Fibroblast of the conjunctiva (primary cell): ENCODE measurements around the gene NFIA.
"Not testable (repeated sequence)": the region's sequence is repeated elsewhere in the genome, so short reads cannot be mapped to it uniquely, and the experiment has no call there.

ENCODE experiments used
- DNase-seq: peaks from one replicate; pipeline ENCODE4 v3.0.0-alpha.2; 2010; ENCODE audit warnings: low read depth

Gene NFIA

DNA sequence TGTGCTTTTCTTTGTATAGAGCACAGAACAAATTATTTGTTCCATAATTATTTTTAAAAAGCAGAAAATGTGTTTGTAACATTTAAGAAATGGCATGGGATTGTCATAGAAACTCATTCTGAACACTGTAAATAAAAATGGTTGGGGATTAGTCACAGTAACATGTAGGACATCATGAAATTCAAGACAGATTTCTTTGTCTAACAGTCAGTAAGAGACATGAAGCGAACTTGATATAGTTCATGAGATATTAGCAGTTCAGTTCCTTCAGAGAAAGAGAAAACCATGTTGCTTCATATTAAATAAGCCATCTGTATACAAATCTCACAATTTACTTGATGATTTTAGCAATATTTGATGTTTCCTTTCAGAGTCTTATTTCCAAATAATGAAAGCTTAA, 19.7 kb downstream of the NFIA start:
- DNase-seq: no peak

DNA sequence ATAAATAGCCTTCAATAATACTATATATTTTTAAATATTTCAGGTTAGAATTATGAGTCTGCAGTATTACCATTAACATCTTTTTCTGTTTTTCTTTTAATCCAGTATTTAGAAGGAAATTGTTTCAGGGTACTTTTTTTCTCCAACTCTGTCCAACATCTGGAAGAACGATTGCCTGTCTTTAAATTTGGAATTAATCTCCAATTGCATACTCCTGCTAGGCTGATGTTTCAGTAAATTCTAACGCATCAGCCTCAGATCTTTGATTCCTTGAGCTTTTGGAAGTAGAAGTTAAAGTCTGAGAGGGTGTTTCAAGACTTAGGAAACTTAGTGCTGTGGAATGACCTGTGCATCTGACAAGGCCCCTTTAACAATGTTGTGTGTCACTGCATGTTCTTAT, 20.3 kb downstream of the NFIA start:
- DNase-seq: no peak

DNA sequence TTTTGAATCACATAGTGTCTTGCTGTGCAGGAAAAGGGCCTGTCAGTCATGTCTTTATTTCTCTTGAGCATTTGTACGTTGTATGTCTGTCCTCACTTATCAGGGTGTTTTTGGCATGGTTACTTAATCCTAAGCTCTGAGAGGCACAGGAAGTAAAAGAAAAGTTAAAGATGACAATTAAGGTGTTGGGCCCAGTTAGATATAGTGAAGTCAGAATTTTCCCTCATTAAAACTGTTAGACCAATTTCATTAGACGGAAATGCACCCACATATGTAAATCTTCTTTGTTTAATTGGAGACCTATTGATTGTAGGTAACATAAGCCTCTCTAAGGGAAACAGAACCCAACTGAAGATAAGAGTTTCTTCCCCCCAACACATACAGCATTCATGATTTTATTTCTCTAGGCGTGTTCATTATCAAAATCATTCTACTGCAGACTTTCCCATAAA, 21.9 kb downstream of the NFIA start:
- no peak for DNase-seq

DNA sequence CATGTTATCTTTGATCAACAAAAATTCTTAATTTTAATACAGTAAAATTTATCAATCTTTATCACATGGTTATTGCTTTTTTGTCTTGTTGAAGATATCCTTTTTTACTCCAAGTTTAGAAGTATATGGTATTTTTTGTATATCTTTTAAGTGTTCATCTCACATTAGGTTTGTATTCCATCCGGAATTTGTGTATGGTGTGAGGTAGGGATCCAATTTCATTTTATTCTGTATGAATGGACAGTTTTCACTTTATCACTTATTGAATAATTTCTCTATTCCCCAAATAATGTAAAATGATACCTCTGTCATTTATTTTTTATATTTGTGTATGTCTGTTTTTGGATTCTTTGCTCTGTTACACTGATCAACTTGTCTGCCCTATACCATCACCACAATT, 25.3 kb downstream of the NFIA start:
- no peak for DNase-seq

DNA sequence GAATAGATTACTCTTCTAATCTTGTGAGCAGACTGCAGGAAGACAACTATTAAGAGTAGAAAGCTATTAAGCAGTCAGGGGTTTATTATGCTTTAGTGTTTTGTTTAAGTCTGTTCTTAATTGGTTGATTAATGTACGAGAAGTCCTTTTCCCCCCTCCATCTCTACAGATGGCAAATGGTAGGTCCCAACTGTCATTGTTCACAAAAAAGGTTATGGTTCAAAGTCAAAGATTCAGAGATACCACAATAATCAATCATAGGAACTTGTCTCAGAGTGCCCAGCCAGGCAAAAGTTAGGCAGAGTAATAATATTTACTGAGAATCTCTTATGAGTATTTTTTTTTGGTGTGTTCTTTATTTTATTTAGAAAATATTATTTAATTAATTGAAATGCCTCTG, 26.8 kb downstream of the NFIA start:
- no peak for DNase-seq

DNA sequence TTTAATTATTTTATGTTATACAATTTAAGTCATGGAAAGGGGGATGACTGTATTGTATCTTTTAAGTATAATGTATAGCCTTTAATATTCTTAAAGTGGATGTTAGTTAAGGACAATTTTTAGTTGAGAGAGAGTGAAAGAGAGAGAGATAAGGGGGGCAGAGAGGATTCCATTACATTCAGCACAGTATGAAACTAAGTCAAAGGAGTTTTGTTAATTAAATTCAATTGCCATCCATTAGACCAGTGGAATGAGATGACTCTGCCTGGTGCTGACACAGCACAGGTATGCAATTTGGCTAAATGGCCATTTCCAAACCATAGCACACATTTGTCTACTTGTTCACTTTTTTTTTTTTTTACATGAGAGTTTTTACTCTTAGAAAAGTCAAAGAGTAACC, 27.5 kb downstream of the NFIA start:
- no peak for DNase-seq

DNA sequence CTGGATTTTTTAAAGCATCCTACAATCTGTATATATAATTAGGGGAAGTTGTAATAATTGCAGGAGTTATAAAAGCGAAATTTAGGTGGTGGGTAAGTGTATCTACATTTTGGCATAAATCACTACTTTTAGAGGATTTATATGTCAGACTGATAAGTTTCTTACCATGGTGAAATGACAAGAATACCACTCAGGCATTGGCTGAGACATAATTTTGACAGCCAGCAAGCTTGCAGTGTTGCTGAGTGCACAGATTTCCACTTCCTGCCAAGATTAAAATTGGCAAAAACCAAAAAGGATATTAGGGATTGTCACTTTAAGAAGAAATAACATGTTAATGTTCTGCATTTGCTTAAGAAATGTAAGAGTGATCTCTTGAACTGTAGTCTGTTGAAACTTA, 28.2 kb downstream of the NFIA start:
- no peak for DNase-seq

DNA sequence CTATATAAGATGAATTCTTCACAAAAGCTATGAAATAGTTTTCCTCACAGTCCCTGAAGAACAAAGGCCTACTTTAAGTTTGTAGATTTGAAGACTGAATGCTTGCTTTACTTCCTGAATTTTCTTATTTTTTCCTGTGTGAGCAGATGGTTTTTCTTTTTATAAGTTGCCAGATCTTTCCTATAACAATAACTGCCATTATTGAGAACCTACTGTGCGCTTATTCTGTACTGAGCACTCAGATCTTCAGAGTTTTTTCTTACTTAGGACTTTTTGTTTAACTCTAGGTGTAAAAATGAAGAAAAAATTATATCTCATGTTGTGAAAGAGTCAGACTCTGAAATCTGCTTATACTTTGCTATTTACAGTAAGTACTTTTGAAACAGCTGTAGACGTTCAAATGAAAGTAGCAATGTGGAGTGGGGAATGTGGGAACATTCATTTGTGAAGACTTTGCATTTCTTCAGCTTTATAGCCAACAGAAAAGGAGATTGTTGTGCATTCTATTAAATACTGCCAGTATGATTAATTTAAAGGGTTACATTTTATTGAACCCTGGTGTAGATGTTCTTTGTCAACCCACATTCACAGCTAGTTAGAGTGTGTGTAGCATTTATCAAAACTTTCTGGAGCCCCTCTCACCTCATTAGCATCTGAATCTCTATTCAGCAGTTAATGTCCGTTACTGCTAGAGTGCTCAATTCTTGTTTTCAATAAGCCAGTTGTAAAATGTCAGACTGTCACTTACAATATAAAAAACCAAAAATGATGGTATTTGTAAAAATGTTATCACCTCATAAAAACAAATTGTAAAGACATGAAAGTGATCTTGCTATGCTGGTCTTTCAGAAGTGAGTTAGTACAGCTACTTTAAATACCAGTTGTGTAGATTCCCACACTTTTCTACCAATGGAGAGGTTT, 29.0 kb downstream of the NFIA start:
- DNase-seq: no peak

DNA sequence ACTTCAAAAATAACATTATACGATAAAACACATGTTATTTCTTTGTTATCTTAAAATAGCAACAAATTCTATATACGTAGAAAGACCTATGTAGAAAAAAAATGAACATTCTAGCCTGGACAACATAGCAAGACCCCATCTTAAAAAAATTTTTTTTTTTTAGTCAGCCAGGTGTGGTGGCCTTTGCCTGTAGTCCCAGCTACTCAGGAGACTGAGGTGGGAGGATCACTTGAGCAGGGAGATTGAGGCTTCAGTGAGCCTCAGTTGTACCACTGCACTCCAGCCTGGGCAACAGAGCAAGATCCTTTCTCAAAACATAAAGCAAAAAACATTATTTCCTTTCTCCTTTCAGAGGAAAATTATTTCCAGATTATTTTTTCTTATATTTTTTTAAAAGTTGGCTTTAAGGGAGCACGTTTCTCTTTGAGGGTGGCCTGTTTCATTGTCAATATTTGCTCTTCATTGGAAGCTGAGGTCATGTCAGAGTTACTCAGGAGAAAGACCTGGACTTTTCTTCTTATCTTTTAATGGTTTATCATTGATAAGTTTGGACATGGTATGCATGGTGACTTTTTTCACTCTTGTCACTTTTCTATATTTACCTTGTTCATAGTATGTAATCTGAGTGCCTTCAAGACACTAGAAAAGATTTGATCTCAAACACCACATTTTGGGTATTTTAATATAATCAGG, 32.0 kb downstream of the NFIA start:
- no peak for DNase-seq

DNA sequence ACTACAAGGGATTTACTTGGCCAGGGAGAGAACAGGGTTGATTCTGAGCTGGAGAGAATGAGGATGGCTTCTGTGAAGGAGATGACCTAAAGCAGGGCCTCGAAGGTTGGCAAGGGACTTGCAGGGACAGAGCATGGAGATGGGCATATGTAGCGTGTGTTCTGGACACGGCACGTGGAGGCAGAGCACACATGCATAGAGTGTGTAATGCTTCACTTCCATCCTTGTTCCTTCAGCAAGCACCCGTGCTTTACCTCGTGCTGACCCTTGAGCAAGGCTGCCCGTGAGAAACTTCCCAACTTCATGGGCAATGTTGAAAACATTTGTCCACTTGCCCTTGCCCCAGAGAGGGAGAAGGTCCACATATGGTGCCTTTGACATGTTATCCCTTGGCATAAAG, 33.1 kb downstream of the NFIA start:
- no peak for DNase-seq

DNA sequence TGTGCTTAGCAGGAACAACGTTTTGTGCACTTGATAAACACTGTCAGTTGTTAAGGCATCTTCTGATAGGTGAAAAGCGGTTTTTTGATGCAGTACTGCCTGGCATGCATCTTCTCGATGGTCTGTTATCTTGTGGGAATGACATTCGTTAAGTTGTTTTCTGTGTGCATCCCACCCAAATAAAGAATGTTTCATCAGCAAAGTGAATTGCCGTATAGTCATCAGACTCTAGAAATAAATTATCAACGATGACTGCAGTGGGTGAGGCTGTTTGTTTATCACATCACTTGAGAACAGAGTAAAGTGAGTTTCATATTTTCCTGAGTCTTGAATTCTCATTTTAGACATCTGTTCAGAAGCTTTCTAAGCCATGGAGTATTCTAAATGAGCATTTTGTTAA, 34.1 kb downstream of the NFIA start:
- no peak for DNase-seq

DNA sequence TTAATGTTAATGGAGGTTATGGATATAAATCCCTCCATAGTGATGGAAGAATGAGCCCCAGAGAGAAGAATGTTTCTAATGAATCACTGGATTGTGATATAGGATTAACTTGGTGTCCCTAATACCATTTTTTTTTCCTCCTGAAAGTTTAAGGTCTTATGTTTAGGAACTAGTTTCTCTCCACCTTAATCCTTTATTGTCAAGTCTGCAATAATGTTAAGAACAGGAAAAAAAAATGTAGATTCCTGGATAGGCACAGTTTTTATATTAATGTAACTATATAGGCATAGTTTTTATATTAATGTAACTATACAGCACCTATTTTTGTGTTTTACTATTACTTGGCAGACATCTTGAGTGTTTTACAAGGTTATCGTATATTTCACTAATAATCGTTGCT, 34.9 kb downstream of the NFIA start:
- DNase-seq: no peak

DNA sequence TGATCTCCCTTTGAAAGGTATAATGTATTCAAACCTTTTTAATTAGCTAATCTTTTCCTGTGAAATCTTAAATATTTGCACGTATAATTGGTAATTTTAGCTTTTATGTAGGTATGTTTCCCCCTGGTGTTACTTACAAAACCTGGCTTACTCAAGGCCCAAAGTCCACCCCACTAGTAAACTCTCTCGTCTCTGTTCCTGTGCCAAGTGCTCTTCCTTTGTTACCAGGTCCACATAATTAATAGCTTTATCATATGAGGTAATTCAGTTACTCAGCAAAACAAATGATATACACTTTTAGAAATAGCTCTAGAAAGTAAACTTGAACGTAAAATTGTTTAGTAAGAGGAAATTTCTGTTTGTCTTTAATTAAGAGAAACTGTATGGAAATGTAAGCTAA, 36.7 kb downstream of the NFIA start:
- no peak for DNase-seq

DNA sequence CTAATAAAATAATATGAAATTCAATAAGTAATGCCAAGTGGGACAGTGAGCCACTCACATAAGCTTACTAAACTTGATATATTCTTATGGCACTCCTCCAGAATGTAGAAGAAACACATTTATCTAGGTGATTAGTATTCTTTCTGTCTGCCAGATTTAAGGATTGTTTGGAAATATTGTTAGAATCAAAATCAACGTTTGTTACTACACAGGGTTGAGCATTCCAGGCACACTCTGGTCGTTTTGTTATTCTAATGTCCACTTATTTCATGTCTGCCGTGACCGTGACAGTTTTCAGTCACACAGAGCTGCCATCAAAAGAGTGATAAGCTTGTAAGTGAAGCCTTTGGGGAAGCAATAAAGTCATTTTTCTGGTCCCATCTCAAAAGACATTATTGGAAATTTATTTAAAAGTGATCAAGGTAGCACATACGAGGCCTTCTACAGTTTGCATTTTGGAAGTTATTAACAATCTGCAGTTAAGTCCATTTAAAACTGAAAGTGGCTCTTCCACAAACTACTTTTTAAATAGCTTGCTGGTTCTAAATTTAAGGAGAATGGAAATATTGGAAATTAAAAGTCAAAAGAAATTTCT, 38.0 kb downstream of the NFIA start:
- DNase-seq: no peak

DNA sequence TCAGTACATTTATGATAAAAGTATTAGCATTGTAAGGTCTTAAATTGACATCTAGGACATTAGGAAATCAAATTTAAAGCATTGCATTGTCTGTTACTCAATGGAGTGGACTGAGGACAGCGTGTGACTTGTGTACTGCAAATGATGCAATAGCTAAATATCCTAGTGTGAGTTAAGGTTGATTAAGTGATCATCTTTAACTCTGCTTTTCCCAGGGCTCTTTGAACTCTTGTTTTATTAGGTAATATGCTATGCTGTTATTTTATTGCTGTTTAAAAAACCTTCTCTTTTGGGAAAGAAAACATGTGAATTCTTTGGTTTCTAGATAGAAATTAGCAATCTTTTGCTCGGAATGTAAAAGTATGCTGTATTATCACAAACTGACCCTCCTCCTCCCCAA, 38.6 kb downstream of the NFIA start:
- peak; percentile 35 for DNase-seq

DNA sequence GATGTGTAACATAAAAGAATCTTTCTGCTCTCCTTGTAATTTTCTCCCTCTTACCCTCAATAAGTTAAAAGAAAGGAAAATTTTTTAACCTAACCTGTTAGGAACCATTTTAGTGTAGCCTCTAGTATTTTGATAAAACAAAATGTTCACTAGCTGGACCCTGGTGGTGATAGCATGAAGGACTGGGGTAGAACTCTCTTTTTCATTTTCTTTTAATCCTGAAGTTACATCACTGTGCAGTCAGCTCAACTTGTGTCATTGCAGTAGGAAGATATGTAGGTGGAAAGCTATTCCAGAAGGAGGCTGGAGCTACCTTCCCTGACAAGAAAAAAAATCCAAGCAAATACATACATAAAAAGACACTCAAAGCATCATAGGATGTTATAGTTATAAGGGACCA, 39.3 kb downstream of the NFIA start:
- no peak for DNase-seq

DNA sequence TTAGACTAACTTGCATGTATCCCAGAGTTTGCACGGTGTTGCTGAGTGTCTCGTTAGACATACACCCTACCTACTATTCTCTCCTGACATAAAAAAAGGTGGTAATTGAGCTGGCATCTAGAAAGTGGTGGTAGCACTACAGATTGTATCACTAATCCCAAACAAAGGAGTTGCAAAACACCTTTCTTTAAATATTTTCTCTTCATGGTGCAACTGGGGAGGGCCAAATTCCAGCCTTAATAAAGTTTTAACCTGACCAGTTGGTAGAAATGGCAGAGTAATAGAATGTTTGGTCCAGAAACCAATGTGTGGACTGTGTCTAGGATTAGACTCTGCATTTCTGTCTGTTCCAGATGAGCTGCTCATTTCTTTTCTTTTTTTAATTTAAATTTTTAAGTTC, 40.0 kb downstream of the NFIA start:
- DNase-seq: no peak

DNA sequence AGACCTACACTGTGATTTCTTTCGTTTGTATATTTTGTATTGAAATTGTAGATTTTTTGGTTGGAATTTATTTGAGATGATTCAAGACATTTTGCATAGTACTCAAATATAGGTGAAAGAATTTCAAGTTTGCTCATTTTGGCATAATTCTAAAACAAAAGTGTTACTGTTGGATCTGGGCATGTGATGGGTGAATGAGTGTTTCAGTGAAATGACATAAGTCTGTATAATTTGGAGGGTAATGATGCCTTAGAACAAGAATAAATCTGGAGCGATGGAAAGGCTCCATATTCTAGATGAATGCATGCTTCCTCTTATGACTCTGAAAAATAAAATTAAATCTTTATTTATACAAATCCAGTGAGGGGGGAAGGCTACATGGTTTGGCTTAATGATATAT, 41.0 kb downstream of the NFIA start:
- no peak for DNase-seq

DNA sequence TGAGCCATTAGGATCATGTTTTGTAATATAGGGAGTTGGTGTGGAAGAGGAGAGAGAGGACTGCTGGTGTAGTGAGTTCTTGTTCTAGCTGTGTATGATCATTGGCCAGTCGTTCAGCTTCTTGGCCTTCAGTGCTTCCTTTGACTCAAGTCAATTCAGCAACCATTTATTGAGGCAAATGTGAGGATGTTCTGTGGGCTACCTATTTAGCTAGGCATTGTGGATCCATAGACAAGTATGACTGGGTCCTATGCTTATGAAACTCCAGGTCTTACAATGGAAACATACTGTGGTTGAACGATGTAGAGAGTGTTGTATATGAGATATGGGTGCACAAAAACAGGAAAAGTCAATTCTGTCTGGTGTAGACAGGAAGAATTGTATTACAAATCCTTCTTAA, 41.7 kb downstream of the NFIA start:
- DNase-seq: no peak

DNA sequence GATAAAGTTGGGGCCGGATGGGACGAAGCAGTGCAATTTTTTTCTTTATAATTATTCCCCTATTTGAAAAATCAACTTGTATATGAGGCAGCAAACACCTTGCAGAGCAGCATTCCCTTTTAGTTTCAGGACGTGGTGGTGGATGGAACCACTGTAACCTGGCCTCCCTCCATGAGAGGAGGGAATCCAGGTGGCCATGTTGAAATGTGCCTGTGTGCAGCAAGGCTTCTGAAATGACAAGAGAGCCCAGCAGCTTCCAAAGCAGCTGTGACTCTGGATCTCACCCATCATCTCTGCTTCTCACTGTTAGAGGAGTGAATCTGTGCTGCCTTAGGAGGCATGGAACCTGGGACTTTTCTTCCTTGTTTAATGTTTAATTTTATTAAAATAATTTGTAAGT, 42.3 kb downstream of the NFIA start:
- DNase-seq: no peak

DNA sequence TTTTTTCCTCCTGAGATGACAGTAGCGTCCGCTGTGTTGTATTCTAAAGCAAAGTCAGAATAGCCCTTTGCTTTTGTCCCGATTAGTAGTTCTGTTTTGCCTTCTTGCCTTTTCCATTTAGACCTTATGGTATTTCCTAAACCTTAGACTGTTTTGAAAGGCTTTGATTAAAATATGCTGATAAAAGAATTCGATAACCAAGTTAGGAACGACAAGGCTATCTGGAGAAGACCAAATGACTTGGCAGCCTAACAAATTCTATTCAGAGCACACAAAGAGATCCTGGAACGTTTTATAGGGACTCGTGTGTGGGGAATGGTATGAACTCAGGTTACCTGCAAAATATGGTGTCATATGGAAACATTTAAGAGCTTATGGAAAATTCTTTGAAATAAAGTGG, 42.9 kb downstream of the NFIA start:
- DNase-seq: no peak

DNA sequence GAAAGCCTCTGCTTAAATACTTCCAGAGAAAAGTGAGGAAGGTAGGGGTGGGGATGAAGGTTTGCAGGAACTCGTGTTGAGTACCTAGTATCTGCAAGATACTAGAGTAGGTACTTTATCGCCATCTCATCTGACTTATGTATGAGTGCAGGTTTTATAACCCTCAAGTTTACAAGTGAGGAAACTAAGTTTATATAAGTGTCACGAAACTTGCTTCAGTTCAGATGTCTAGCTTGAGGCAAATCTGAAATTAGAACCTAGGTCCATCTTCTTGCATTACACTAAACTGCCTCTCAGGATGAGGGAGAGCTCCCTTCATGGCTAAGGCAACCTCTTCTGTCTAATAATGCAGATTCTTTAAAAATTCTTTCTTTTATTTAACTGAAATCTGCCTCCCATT, 43.5 kb downstream of the NFIA start:
- no peak for DNase-seq

DNA sequence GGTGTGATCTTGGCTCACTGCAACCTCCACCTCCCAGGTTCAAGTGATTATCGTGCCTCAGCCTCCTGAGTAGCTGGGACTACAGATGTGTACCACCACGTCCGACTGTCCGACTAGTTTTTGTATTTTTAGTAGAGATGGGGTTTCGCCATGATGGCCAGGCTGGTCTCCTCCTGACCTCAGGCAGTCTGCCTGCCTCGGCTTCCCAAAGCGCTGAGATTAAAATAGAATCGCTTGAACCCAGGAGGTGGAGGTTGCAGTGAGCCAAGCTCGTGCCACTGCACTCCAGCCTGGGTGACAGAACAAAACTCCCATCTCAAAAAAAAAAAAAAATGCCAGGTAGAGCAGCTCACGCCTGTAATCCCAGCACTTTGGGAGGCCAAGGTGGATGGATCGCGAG, 44.5 kb downstream of the NFIA start:
- DNase-seq: not testable (repeated sequence)
